H9 (cell line): ENCODE data around the gene NCAM2. TPM values are rescaled to one million over a fixed set of nuclear protein-coding genes. Genes with fewer than 3 reads are reported as not detected.

Source experiments
- DNase-seq: peaks from one replicate; pipeline ENCODE4 v3.0.0-alpha.2; 2017
- H2AFZ ChIP-seq: one replicate; pipeline ENCODE4 v1.6.1; 2013; ENCODE audit warnings: mild to moderate bottlenecking, low read length, control low read depth, moderate library complexity
- H2AK5ac ChIP-seq: 2 replicates; pipeline ENCODE4 v1.6.1; 2013; ENCODE audit warnings: low read length, control low read depth, mixed read lengths; ENCODE audit not compliant: insufficient read length
- H2BK120ac ChIP-seq: one replicate; pipeline ENCODE4 v1.6.1; 2013; ENCODE audit warnings: low read depth, mild to moderate bottlenecking, low read length, control low read depth, inconsistent platforms; ENCODE audit not compliant: poor library complexity, severe bottlenecking
- H2BK12ac ChIP-seq: 2 replicates; pipeline ENCODE4 v1.6.1; 2013; ENCODE audit warnings: low read length, control low read depth, mixed read lengths, low read depth; ENCODE audit not compliant: insufficient read length
- H2BK15ac ChIP-seq: 2 replicates; pipeline ENCODE4 v1.6.1; 2013; ENCODE audit warnings: low read depth, low read length, control low read depth
- H2BK20ac ChIP-seq: one replicate; pipeline ENCODE4 v1.6.1; 2013; ENCODE audit warnings: low read depth, mild to moderate bottlenecking, low read length, control low read depth, inconsistent platforms; ENCODE audit not compliant: poor library complexity, severe bottlenecking
- H2BK5ac ChIP-seq: 2 replicates; pipeline ENCODE4 v1.6.1; 2013; ENCODE audit warnings: low read length, control low read depth, mixed read lengths; ENCODE audit not compliant: insufficient read length
- H3K14ac ChIP-seq: 2 replicates; pipeline ENCODE4 v1.6.1; 2013; ENCODE audit warnings: low read length, control low read depth; ENCODE audit not compliant: insufficient read depth
- H3K18ac ChIP-seq: 2 replicates; pipeline ENCODE4 v1.6.1; 2013; ENCODE audit warnings: low read depth, mild to moderate bottlenecking, mixed read lengths, low read length, control low read depth; ENCODE audit not compliant: insufficient read length
- H3K23ac ChIP-seq: 2 replicates; pipeline ENCODE4 v1.6.1; 2013; ENCODE audit warnings: low read length, control low read depth, mixed read lengths, low read depth; ENCODE audit not compliant: insufficient read length
- H3K23me2 ChIP-seq: 2 replicates; pipeline ENCODE4 v1.6.1; 2013; ENCODE audit warnings: low read depth, mild to moderate bottlenecking, mixed read lengths, low read length, control low read depth; ENCODE audit not compliant: insufficient read length, poor library complexity, severe bottlenecking
- H3K27ac ChIP-seq: 2 replicates; pipeline ENCODE4 v1.5.1; 2013; ENCODE audit warnings: low read length, control low read depth, mixed read lengths, low read depth; ENCODE audit not compliant: insufficient read length
- H3K27me3 ChIP-seq: 2 replicates; pipeline ENCODE4 v1.6.1; 2013; ENCODE audit warnings: low read length, control low read depth, inconsistent platforms; ENCODE audit not compliant: insufficient read depth
- H3K4ac ChIP-seq: 2 replicates; pipeline ENCODE4 v1.6.1; 2013; ENCODE audit warnings: low read depth, mild to moderate bottlenecking, control low read depth, inconsistent platforms, low read length, moderate library complexity
- H3K4me1 ChIP-seq: 2 replicates; pipeline ENCODE4 v1.6.1; 2013; ENCODE audit warnings: low read length, control low read depth, inconsistent platforms; ENCODE audit not compliant: insufficient read depth
- H3K4me2 ChIP-seq: 2 replicates; pipeline ENCODE4 v1.6.1; 2013; ENCODE audit warnings: low read length, control low read depth, mixed read lengths; ENCODE audit not compliant: insufficient read length, insufficient read depth
- H3K56ac ChIP-seq: 2 replicates; pipeline ENCODE4 v1.6.1; 2013; ENCODE audit warnings: low read depth, mild to moderate bottlenecking, mixed read lengths, low read length, control low read depth; ENCODE audit not compliant: insufficient read length
- H3K79me1 ChIP-seq: 2 replicates; pipeline ENCODE4 v1.6.1; 2013; ENCODE audit warnings: low read depth, mild to moderate bottlenecking, moderate library complexity, low read length, control low read depth, inconsistent platforms; ENCODE audit not compliant: insufficient read depth, poor library complexity, severe bottlenecking
- H3K79me2 ChIP-seq: 2 replicates; pipeline ENCODE4 v1.6.1; 2013; ENCODE audit warnings: low read length, control low read depth, inconsistent platforms; ENCODE audit not compliant: insufficient read depth
- H3K9ac ChIP-seq: 2 replicates; pipeline ENCODE4 v1.6.1; 2013; ENCODE audit warnings: low read length, control low read depth, mixed read lengths; ENCODE audit not compliant: insufficient read length; ENCODE audit errors: extremely low read depth
- H3K9me3 ChIP-seq: one replicate; pipeline ENCODE4 v1.6.1; 2013; ENCODE audit warnings: low read depth, low read length, inconsistent platforms; ENCODE audit not compliant: control insufficient read depth
- H3T11ph ChIP-seq: one replicate; pipeline ENCODE4 v1.6.1; 2013; ENCODE audit warnings: mild to moderate bottlenecking, low read length, control low read depth, inconsistent platforms
- H4K20me1 ChIP-seq: one replicate; pipeline ENCODE4 v1.6.1; 2013; ENCODE audit not compliant: control insufficient read depth, insufficient read length, insufficient read depth
- H4K5ac ChIP-seq: 2 replicates; pipeline ENCODE4 v1.6.1; 2013; ENCODE audit warnings: low read depth, mild to moderate bottlenecking, mixed read lengths, low read length, control low read depth; ENCODE audit not compliant: insufficient read length
- H4K8ac ChIP-seq: replicated peaks from 2 replicates; pipeline ENCODE4 v1.6.1; 2013; ENCODE audit warnings: low read length, control low read depth, mixed read lengths, low read depth; ENCODE audit not compliant: insufficient read length
- H4K91ac ChIP-seq: 2 replicates; pipeline ENCODE4 v1.6.1; 2013; ENCODE audit warnings: low read depth, mild to moderate bottlenecking, moderate library complexity, mixed read lengths, low read length, control low read depth; ENCODE audit not compliant: insufficient read length
- H3K27ac Mint-ChIP-seq, 3 experiments: 2 replicates in 2 of 3; 3 replicates in 1 of 3; pipeline ENCODE4 v1.8.0; 2020 to 2021; ENCODE audit warnings: mixed read lengths in 3 of 3, mild to moderate bottlenecking in 1 of 3, moderate library complexity in 1 of 3
- H3K27me3 Mint-ChIP-seq: 2 replicates; pipeline ENCODE4 v1.8.0; 2021; ENCODE audit warnings: low read depth, mild to moderate bottlenecking, moderate library complexity, mixed read lengths
- H3K36me3 Mint-ChIP-seq, 3 experiments: 2 replicates in 2 of 3; 3 replicates in 1 of 3; pipeline ENCODE4 v1.8.0; 2020 to 2021; ENCODE audit warnings: low read depth in 3 of 3, mixed read lengths in 3 of 3; ENCODE audit not compliant: insufficient read depth in 1 of 3
- H3K4me1 Mint-ChIP-seq, 2 experiments: 2 replicates each; pipeline ENCODE4 v1.8.0; 2020; ENCODE audit warnings: mixed read lengths in 2 of 2
- H3K4me3 Mint-ChIP-seq, 2 experiments: 2 replicates in 1 of 2; 3 replicates in 1 of 2; pipeline ENCODE4 v1.8.0; 2020 to 2021; ENCODE audit warnings: mild to moderate bottlenecking in 2 of 2, mixed read lengths in 2 of 2, moderate library complexity in 1 of 2
- H3K9me3 Mint-ChIP-seq, 2 experiments: 2 replicates in 1 of 2; 3 replicates in 1 of 2; pipeline ENCODE4 v1.8.0; 2020; ENCODE audit warnings: mild to moderate bottlenecking in 2 of 2, mixed read lengths in 2 of 2, moderate library complexity in 1 of 2
- CTCF ChIP-seq: fragments of 200-600 bp; sonication (generic); conservative IDR thresholded peaks from 3 replicates; pipeline ENCODE4 v1.8.0; 2021; ENCODE audit warnings: antibody characterized with exemption, mild to moderate bottlenecking
- WGBS: extraction: QIAGEN DNeasy Blood & Tissue Kit; methylation state at CpG from one replicate; pipeline ENCODE4 v1.1.7; 2013; ENCODE audit warnings: missing lambda C conversion rate, low lambda C conversion rate, mixed read lengths; ENCODE audit not compliant: insufficient read length; ENCODE audit errors: extremely low coverage; 5-methylcytosine and 5-hydroxymethylcytosine counted together
- total RNA-seq: library from RNA; stranded (reverse); gene quantifications from 2 replicates; pipeline ENCODE4 v1.2.1, GENCODE V29; 2021

Gene NCAM2
- total RNA-seq, 1 experiment from 2014 or later, result 2.2 TPM

GRCh38 chr21:21165063-21165645 is 166.9 kb downstream of the NCAM2 start:
- no CpG with 5 or more reads among the region's 2 CpGs for WGBS
- H4K5ac ChIP-seq, result no peak overlapping the region
- no peak overlapping the region for H3K18ac ChIP-seq
- Mint-ChIP-seq H3K27ac (peak overlapping the region in 1 of 3 experiments; percentile 70; a peak in 1 of 7 replicates), H3K4me3 (no peak overlapping the region), H3K9me3 (peaks cover 4 to 6% of the 10 kb centered on the region in 2 experiments; a peak in 4 of 5 replicates), H3K4me1 (no peaks in the 10 kb centered on the region), H3K27me3 (no peaks in the 10 kb centered on the region), H3K36me3 (peaks cover 0 to 2% (median 0%) of the 10 kb centered on the region in 3 experiments; a peak in 2 of 7 replicates)
- H4K20me1 ChIP-seq, result no peaks in the 10 kb centered on the region
- H2BK5ac ChIP-seq, result no peak overlapping the region
- H3K4me1 ChIP-seq, result no peaks in the 10 kb centered on the region
- no peaks in the 10 kb centered on the region for H3K23me2 ChIP-seq
- TF ChIP-seq CTCF, result no peak
- no peaks in the 10 kb centered on the region for H3K79me1 ChIP-seq
- DNase-seq, result no peak
- H3K23ac ChIP-seq, result no peak overlapping the region
- no peak overlapping the region for H3K27ac ChIP-seq
- no peak overlapping the region for H4K91ac ChIP-seq
- no peaks in the 10 kb centered on the region for H3K9me3 ChIP-seq
- no peak overlapping the region for H2BK120ac ChIP-seq
- H2BK20ac ChIP-seq, result no peak overlapping the region
- no peak overlapping the region for H3K4me2 ChIP-seq
- H2BK12ac ChIP-seq, result no peak overlapping the region
- no peak overlapping the region for H2BK15ac ChIP-seq
- H3K9ac ChIP-seq, result no peak overlapping the region
- no peak overlapping the region for H2AFZ ChIP-seq
- H3T11ph ChIP-seq, result no peak overlapping the region
- H3K14ac ChIP-seq, result no peak overlapping the region
- H3K56ac ChIP-seq, result no peak overlapping the region
- H3K27me3 ChIP-seq, result no peaks in the 10 kb centered on the region
- no peak overlapping the region for H3K4ac ChIP-seq
- no peaks in the 10 kb centered on the region for H3K79me2 ChIP-seq
- no peak overlapping the region for H4K8ac ChIP-seq
- H2AK5ac ChIP-seq, result no peak overlapping the region
